Measurements from ENCODE around the gene ACTR2.
"Not testable (repeated sequence)": the region's sequence is repeated elsewhere in the genome, so short reads cannot be mapped to it uniquely, and the experiment has no call there.

The ACTR2 gene

GRCh38 chr2:65227456-65228262 is at the start of gene ACTR2:
ACTR2 (plus strand) TSS chr2:65227831; CDS start chr2:65227910, 79 bp downstream.
- peak; percentile 99 for DNase-seq

GRCh38 chr2:65182570-65182969 is 45.1 kb upstream of the ACTR2 start:
- no peak for DNase-seq

- DNase-seq: not testable (repeated sequence)
Observed at GRCh38 chr2:65183406-65183805, 44.2 kb upstream of the ACTR2 start.

- DNase-seq: no peak
Observed at GRCh38 chr2:65185012-65185411, 42.6 kb upstream of the ACTR2 start.

- no peak for DNase-seq
Observed at GRCh38 chr2:65186093-65186868, 41.4 kb upstream of the ACTR2 start.

GRCh38 chr2:65186872-65187851 is 40.5 kb upstream of the ACTR2 start:
- DNase-seq: peak; percentile 78

GRCh38 chr2:65193446-65193845 is 34.2 kb upstream of the ACTR2 start:
- no peak for DNase-seq

GRCh38 chr2:65198737-65199136 is 28.9 kb upstream of the ACTR2 start:
- DNase-seq: no peak

GRCh38 chr2:65199166-65199565 is 28.5 kb upstream of the ACTR2 start:
- no peak for DNase-seq

- no peak for DNase-seq
Observed at GRCh38 chr2:65199891-65200290, 27.7 kb upstream of the ACTR2 start.

- no peak for DNase-seq
Observed at GRCh38 chr2:65204461-65205210, 23.0 kb upstream of the ACTR2 start.

- DNase-seq: no peak
Observed at GRCh38 chr2:65212115-65212514, 15.5 kb upstream of the ACTR2 start.

- no peak for DNase-seq
Observed at GRCh38 chr2:65212619-65213018, 15.0 kb upstream of the ACTR2 start.

- DNase-seq: no peak
Observed at GRCh38 chr2:65213035-65213434, 14.6 kb upstream of the ACTR2 start.

GRCh38 chr2:65214361-65214760 is 13.3 kb upstream of the ACTR2 start:
- DNase-seq: no peak

- no peak for DNase-seq
Observed at GRCh38 chr2:65214843-65215242, 12.8 kb upstream of the ACTR2 start.

- no peak for DNase-seq
Observed at GRCh38 chr2:65215946-65216345, 11.7 kb upstream of the ACTR2 start.

GRCh38 chr2:65220432-65221131 is 7.0 kb upstream of the ACTR2 start:
- DNase-seq: no peak

- DNase-seq: not testable (repeated sequence)
Observed at GRCh38 chr2:65221275-65221674, 6.4 kb upstream of the ACTR2 start.

- DNase-seq: no peak
Observed at GRCh38 chr2:65227020-65227455, 593 bp upstream of the ACTR2 start.

- no peak for DNase-seq
Observed at GRCh38 chr2:65228263-65228750, 676 bp downstream of the ACTR2 start.
